ENCODE results near the gene PCOLCE2.

GRCh38 chr3:142784228-142784627, 104.7 kb downstream of the PCOLCE2 start:
- TF ChIP-seq CTCF (IDR thresholded peaks at IDR 0.05; ENCODE audit: low read depth, low read length) (no peak), EZH2phosphoT487 (IDR thresholded peaks at IDR 0.05; ENCODE audit: low read depth) (no peak)

Data from OCI-LY3 (cell line).